DOHH2 (cell line): Measurements from ENCODE around the gene SPATA20.

ENCODE experiments used
- CTCF ChIP-seq: fragments of 200-600 bp; sonication (generic); IDR thresholded peaks from one replicate; pipeline ENCODE4 v1.5.1; 2014; ENCODE audit warnings: antibody characterized with exemption, mild to moderate bottlenecking, low read depth, low read length; ENCODE audit not compliant: poor library complexity, severe bottlenecking
- EZH2phosphoT487 ChIP-seq: fragments of 200-600 bp; sonication (generic); IDR thresholded peaks from 2 replicates; pipeline ENCODE4 v1.6.1; 2017; ENCODE audit warnings: borderline replicate concordance, mild to moderate bottlenecking, antibody characterized with exemption, low read length, moderate library complexity, mixed read lengths

GRCh38 chr17:50594128-50594823 lies 47.3 kb downstream of the SPATA20 start:
- TF ChIP-seq CTCF (no peak), EZH2phosphoT487 (no peak)
